Left ventricle myocardium inferior (tissue), 1 donor: ENCODE measurements around the gene MEGF11. TPM values are rescaled to one million over a fixed set of nuclear protein-coding genes. Genes with fewer than 3 reads are reported as not detected.
"Not testable (repeated sequence)": the region's sequence is repeated elsewhere in the genome, so short reads cannot be mapped to it uniquely, and the experiment has no call there.

ENCODE experiments used
- DNase-seq: peaks from one replicate; pipeline ENCODE4 v3.0.0-alpha.2; 2020
- H3K27ac ChIP-seq: fragments of 200-600 bp; replicated peaks from 2 replicates; pipeline ENCODE4 v1.8.0; 2021
- H3K27me3 ChIP-seq: fragments of 200-600 bp; 2 replicates; pipeline ENCODE4 v1.8.0; 2021; ENCODE audit warnings: low read depth
- H3K36me3 ChIP-seq: fragments of 200-600 bp; 2 replicates; pipeline ENCODE4 v1.8.0; 2021
- H3K4me1 ChIP-seq: fragments of 200-600 bp; 2 replicates; pipeline ENCODE4 v1.8.0; 2021
- H3K4me3 ChIP-seq: fragments of 200-600 bp; 2 replicates; pipeline ENCODE4 v1.8.0; 2021; ENCODE audit warnings: mild to moderate bottlenecking, moderate library complexity
- H3K9me3 ChIP-seq: fragments of 200-600 bp; replicated peaks from 2 replicates; pipeline ENCODE4 v1.8.0; 2021
- intact Hi-C: fragments of 100-400 bp; cut with micrococcal nuclease; formaldehyde crosslinking; loops from one replicate; pipeline ENCODE4 v1.11.0; 2022
- total RNA-seq: library from RNA; stranded (reverse); fragmentation: NEBNext Ultra II Directional; extraction: Animal tissue kit (Norgen Biotek cat#: 25700); gene quantifications from one replicate; pipeline ENCODE4 v1.2.1, GENCODE V29; 2021
- TF ChIP-seq, protein P1 (sequence below): fragments of 200-600 bp; IDR thresholded peaks from 2 replicates; pipeline ENCODE4 v1.8.0; 2021; ENCODE audit warnings: antibody characterized with exemption, mild to moderate bottlenecking, borderline replicate concordance
- donor health status: DM: no; HTN: yes; CAD: no; lungs with severe emphysema.

Gene MEGF11
- total RNA-seq, 1 donor from 2014 or later, result not detected

DNA sequence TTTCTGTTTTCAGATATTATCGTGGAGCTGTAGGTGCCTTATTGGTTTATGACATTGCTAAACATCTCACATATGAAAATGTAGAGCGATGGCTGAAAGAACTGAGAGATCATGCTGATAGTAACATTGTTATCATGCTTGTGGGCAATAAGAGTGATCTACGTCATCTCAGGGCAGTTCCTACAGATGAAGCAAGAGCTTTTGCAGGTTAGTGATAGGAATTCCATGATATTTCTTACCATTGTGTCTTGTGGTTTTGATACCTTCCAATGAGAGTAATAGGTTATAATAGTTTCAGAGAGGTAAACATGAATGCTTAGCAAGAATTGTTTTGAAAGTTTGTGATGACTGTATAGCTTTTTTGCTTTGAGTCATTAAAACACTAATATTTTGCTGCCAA, 375.8 kb downstream of the MEGF11 start:
- TF ChIP-seq, protein P1, sequence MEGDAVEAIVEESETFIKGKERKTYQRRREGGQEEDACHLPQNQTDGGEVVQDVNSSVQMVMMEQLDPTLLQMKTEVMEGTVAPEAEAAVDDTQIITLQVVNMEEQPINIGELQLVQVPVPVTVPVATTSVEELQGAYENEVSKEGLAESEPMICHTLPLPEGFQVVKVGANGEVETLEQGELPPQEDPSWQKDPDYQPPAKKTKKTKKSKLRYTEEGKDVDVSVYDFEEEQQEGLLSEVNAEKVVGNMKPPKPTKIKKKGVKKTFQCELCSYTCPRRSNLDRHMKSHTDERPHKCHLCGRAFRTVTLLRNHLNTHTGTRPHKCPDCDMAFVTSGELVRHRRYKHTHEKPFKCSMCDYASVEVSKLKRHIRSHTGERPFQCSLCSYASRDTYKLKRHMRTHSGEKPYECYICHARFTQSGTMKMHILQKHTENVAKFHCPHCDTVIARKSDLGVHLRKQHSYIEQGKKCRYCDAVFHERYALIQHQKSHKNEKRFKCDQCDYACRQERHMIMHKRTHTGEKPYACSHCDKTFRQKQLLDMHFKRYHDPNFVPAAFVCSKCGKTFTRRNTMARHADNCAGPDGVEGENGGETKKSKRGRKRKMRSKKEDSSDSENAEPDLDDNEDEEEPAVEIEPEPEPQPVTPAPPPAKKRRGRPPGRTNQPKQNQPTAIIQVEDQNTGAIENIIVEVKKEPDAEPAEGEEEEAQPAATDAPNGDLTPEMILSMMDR, result no peak
- no peak for DNase-seq
- Histone ChIP-seq H3K27me3 (no peaks in the 10 kb centered on the region), H3K4me1 (peaks cover 65% of the 10 kb centered on the region), H3K9me3 (no peaks in the 10 kb centered on the region), H3K4me3 (no peak overlapping the region), H3K27ac (no peak overlapping the region), H3K36me3 (peaks cover 67% of the 10 kb centered on the region)
- intact Hi-C loops, result no loop called here

DNA sequence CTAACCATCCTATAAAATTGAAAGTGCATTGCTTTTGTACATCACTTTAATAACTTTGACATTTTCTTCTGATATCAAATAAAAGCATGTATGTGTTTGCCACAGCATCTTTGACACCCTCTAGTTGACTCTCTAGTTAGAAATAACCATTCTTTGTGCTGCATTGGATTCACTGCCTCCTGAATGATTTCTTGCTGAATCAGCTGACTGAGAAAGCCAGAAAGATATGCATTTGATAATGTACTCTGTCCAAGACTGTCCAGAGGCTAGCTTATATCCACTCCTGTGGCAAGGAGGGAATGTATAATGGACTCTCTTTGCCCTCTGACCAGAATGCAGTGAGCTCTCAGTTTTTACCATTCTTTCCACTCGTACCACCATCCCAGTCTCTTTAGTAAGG, 378.1 kb downstream of the MEGF11 start:
- Histone ChIP-seq H3K27me3 (no peaks in the 10 kb centered on the region), H3K36me3 (peaks cover 46% of the 10 kb centered on the region), H3K4me1 (peaks cover 74% of the 10 kb centered on the region), H3K27ac (no peak overlapping the region), H3K4me3 (no peak overlapping the region), H3K9me3 (no peaks in the 10 kb centered on the region)
- TF ChIP-seq, protein P1, result no peak
- DNase-seq, result no peak
- intact Hi-C loops, result no loop called here

DNA sequence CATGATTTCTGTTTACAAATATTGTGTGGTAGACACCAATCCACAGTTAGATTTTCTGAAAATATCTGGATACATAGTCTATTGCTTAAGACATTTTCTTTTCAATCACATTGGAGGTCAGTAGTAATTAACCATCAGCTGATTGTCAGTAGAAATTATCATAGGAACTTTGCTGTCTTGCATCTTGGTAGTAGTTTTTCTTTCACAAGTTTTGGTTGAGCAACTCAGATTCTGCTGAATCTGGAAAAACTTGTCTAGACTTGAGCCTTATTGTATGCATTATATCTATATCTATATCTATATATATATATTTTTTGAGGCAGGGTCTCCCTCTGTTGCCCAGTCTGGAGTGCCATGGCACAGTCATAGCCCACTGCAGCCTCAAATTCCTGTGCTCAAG, 380.3 kb downstream of the MEGF11 start:
- H3K27ac ChIP-seq, result peak overlapping the region; percentile 98
- TF ChIP-seq, protein P1, result no peak
- peaks cover 85% of the 10 kb centered on the region for H3K4me1 ChIP-seq
- DNase-seq, result no peak
- intact Hi-C loops, result no loop called here
- no peaks in the 10 kb centered on the region for H3K27me3 ChIP-seq
- H3K9me3 ChIP-seq, result no peaks in the 10 kb centered on the region
- no peak overlapping the region for H3K4me3 ChIP-seq
- peaks cover 24% of the 10 kb centered on the region for H3K36me3 ChIP-seq

DNA sequence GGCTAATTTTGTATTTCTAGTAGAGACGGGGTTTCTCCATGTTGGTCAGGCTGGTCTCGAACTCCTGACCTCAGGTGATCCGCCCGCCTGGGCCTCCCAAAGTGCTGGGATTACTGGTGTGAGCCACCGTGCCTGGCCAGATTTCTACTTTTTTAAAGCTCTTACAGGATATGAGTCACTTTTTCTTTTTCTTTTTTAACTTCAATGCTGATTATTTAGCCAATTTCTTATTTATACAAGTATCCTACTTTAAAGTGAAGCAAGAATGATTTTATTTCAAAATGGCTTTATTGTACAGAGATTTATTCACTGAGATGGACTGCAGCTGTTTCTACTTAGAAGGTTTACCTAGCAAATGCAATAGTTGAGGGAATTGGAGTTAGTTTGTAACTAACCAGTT, 381.0 kb downstream of the MEGF11 start:
- H3K4me1 ChIP-seq, result peaks cover 79% of the 10 kb centered on the region
- H3K27me3 ChIP-seq, intact Hi-C loops, DNase-seq, H3K9me3 ChIP-seq: not testable (repeated sequence)
- H3K4me3 ChIP-seq, result peak overlapping the region; percentile 96
- H3K36me3 ChIP-seq, result peaks cover 18% of the 10 kb centered on the region
- peak overlapping the region; percentile 98 for H3K27ac ChIP-seq

DNA sequence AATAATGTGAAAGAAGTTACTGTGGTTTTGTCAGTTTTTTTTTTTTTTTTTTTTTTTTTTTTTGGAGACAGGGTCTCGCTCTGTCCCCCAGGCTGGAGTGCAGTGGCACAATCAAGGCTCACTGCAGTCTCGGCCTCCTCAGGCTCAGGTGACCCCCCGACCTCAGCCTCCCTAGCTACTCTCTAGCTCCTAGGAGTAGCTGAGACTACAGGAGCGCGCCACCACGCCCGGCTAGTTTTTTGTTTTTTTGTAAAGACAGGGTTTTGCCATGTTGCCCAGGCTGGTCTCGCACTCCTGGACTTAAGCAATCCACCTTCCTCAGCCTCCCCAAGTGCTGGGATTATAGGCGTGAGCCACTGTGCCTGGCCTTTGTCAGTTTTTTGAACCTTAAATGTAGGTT, 381.7 kb downstream of the MEGF11 start:
- intact Hi-C loops, H3K9me3 ChIP-seq, DNase-seq, H3K27me3 ChIP-seq: not testable (repeated sequence)
- peaks cover 74% of the 10 kb centered on the region for H3K4me1 ChIP-seq
- peak overlapping the region; percentile 96 for H3K4me3 ChIP-seq
- H3K36me3 ChIP-seq, result peaks cover 11% of the 10 kb centered on the region
- H3K27ac ChIP-seq, result peak overlapping the region; percentile 98

DNA sequence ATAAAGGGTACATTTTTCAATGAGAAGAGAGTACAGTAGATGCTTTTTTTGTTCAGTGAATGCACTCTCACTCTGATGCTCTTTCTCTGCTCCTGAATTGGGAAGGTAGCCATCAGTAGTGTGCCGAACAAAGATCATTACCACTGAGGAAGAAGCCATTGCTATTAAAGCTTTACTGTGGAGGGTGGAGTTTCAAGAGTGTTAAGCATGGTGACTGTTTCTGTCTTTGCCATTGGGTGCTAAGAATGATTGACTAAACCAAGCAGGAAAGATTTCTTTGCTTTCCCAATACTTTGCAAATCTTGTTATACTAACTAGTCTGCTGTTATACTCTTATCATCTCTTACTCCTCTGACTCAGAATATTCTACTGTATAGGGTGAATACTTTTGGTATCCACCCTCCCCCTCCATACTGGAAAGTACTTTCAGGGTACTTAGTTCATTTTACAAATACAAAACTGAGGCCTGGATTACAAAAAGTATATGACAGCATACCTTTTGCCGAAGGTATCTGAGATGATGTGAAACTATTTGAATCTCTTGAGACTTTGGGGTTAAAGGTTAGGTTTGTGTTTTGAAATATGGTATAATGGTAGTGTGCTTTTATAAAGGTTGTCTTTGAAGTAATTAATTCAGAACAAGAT, 382.5 kb downstream of the MEGF11 start:
- intact Hi-C loops, result no loop called here
- peak overlapping the region; percentile 98 for H3K27ac ChIP-seq
- TF ChIP-seq, protein P1, result no peak

More for the DNA sequence above, 382.5 kb downstream of the MEGF11 start:
- DNase-seq, result no peak
- Histone ChIP-seq H3K36me3 (peaks cover 11% of the 10 kb centered on the region), H3K4me1 (peaks cover 65% of the 10 kb centered on the region), H3K9me3 (no peaks in the 10 kb centered on the region), H3K27me3 (no peaks in the 10 kb centered on the region), H3K4me3 (peak overlapping the region; percentile 96)
